Cardiac septum (tissue), 1 donor: ENCODE measurements around the gene KSR2. TPM values are rescaled to one million over a fixed set of nuclear protein-coding genes. Genes with fewer than 3 reads are reported as not detected.

Experiments used
- DNase-seq: peaks from one replicate; pipeline ENCODE4 v3.0.0-alpha.2; 2020; ENCODE audit warnings: low spot score
- intact Hi-C: fragments of 100-400 bp; cut with DNase I; formaldehyde crosslinking; loops from one replicate; pipeline ENCODE4 v1.14.0; 2022
- total RNA-seq: library from RNA; stranded (reverse); fragmentation: NEBNext Ultra II Directional; extraction: Animal tissue kit (Norgen Biotek cat#: 25700); gene quantifications from one replicate; pipeline ENCODE4 v1.2.1, GENCODE V29; 2021
- donor health status: DM: no; HTN: no; CAD: no.

Gene KSR2
- total RNA-seq, 1 donor from 2014 or later = not detected

GRCh38 chr12:117530796-117531195 is 438.0 kb downstream of the KSR2 start:
- intact Hi-C loops = no loop called here
- DNase-seq = no peak

- no peak for DNase-seq
- intact Hi-C loops = no loop called here
These were observed 440.3 kb downstream of the KSR2 start for GRCh38 chr12:117528538-117528937.

- intact Hi-C loops = no loop called here
- no peak for DNase-seq
These were observed 441.3 kb downstream of the KSR2 start for GRCh38 chr12:117527479-117527855.

- intact Hi-C loops = no loop called here
- no peak for DNase-seq
These were observed 441.9 kb downstream of the KSR2 start for GRCh38 chr12:117526757-117527478.

GRCh38 chr12:117525766-117526165 is 443.0 kb downstream of the KSR2 start:
- intact Hi-C loops = no loop called here
- no peak for DNase-seq

- intact Hi-C loops = no loop called here
- no peak for DNase-seq
These were observed 444.0 kb downstream of the KSR2 start for GRCh38 chr12:117524806-117525205.

- intact Hi-C loops = no loop called here
- DNase-seq = no peak
These were observed 444.8 kb downstream of the KSR2 start for GRCh38 chr12:117523971-117524370.

- intact Hi-C loops = no loop called here
- DNase-seq = no peak
These were observed 446.2 kb downstream of the KSR2 start for GRCh38 chr12:117522559-117522958.

- intact Hi-C loops = no loop called here
These were observed 446.9 kb downstream of the KSR2 start for GRCh38 chr12:117521867-117522266.

GRCh38 chr12:117521346-117521745 is 447.4 kb downstream of the KSR2 start:
- intact Hi-C loops = no loop called here
- no peak for DNase-seq

More at GRCh38 chr12:117521867-117522266, 446.9 kb downstream of the KSR2 start:
- no peak for DNase-seq

GRCh38 chr12:117518594-117519270 is 450.1 kb downstream of the KSR2 start:
- no peak for DNase-seq
- intact Hi-C loops = no loop called here

- intact Hi-C loops = no loop called here
- DNase-seq = no peak
These were observed 451.5 kb downstream of the KSR2 start for GRCh38 chr12:117517219-117517739.

GRCh38 chr12:117516034-117516433 is 452.8 kb downstream of the KSR2 start:
- DNase-seq = no peak
- intact Hi-C loops = no loop called here

- intact Hi-C loops = no loop called here
- DNase-seq = no peak
These were observed 454.8 kb downstream of the KSR2 start for GRCh38 chr12:117514016-117514415.

- intact Hi-C loops = no loop called here
- no peak for DNase-seq
These were observed 455.4 kb downstream of the KSR2 start for GRCh38 chr12:117513353-117513752.

- intact Hi-C loops = no loop called here
- no peak for DNase-seq
These were observed 460.3 kb downstream of the KSR2 start for GRCh38 chr12:117508468-117508867.

- intact Hi-C loops = no loop called here
- no peak for DNase-seq
These were observed 461.2 kb downstream of the KSR2 start for GRCh38 chr12:117507548-117507947.

- intact Hi-C loops = no loop called here
- DNase-seq = no peak
These were observed 462.5 kb downstream of the KSR2 start for GRCh38 chr12:117506333-117506732.

GRCh38 chr12:117502633-117503032 is 466.2 kb downstream of the KSR2 start:
- intact Hi-C loops = no loop called here
- DNase-seq = no peak

- intact Hi-C loops = no loop called here
These were observed 466.6 kb downstream of the KSR2 start for GRCh38 chr12:117502233-117502632.

More at GRCh38 chr12:117502233-117502632, 466.6 kb downstream of the KSR2 start:
- no peak for DNase-seq
